Activated T-cell treated with anti-CD3 and anti-CD28 coated beads, Interleukin-2, amount 50 U/mL, for 24 hours (primary cell): ENCODE data around the gene ANAPC4.

Source experiments
- DNase-seq: peaks from one replicate; pipeline ENCODE4 v3.0.0-alpha.2; 2020
- H3K27ac Mint-ChIP-seq: 2 replicates; pipeline ENCODE4 v1.8.0; 2020; ENCODE audit warnings: mild to moderate bottlenecking, mixed read lengths
- H3K27me3 Mint-ChIP-seq: 2 replicates; pipeline ENCODE4 v1.8.0; 2020; ENCODE audit warnings: mixed read lengths
- H3K36me3 Mint-ChIP-seq: 2 replicates; pipeline ENCODE4 v1.8.0; 2020; ENCODE audit warnings: low read depth, mixed read lengths
- H3K4me1 Mint-ChIP-seq: 2 replicates; pipeline ENCODE4 v1.8.0; 2020; ENCODE audit warnings: low read depth, mixed read lengths
- H3K4me3 Mint-ChIP-seq: 2 replicates; pipeline ENCODE4 v1.8.0; 2020; ENCODE audit warnings: mild to moderate bottlenecking, moderate library complexity, mixed read lengths
- H3K9me3 Mint-ChIP-seq: 2 replicates; pipeline ENCODE4 v1.8.0; 2020; ENCODE audit warnings: mixed read lengths

The ANAPC4 gene

DNA sequence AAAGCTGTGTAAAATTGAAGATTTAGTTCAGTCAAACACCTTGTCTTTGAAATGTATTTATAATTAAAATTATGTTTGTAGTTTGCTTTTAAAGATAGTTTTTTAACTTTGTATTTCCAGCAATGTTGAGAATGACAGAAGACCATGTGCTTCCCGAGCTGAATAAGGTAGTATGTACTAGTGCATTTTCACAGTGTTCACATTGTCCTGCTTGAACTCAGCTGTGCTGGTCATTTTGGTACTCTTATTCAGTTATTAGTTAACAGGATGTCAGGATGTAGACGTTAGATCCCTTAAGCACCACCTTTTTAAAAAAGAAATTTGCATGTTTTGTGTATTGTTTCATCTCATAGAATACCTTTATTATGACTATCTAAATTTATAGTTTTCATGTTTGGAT, 28.4 kb downstream of the ANAPC4 start:
- H3K4me1 Mint-ChIP-seq: no peaks in the 10 kb centered on the region
- no peak overlapping the region for H3K27ac Mint-ChIP-seq
- DNase-seq: no peak
- peaks cover 94% of the 10 kb centered on the region for H3K36me3 Mint-ChIP-seq
- no peaks in the 10 kb centered on the region for H3K27me3 Mint-ChIP-seq
- no peak overlapping the region for H3K4me3 Mint-ChIP-seq
- no peaks in the 10 kb centered on the region for H3K9me3 Mint-ChIP-seq

DNA sequence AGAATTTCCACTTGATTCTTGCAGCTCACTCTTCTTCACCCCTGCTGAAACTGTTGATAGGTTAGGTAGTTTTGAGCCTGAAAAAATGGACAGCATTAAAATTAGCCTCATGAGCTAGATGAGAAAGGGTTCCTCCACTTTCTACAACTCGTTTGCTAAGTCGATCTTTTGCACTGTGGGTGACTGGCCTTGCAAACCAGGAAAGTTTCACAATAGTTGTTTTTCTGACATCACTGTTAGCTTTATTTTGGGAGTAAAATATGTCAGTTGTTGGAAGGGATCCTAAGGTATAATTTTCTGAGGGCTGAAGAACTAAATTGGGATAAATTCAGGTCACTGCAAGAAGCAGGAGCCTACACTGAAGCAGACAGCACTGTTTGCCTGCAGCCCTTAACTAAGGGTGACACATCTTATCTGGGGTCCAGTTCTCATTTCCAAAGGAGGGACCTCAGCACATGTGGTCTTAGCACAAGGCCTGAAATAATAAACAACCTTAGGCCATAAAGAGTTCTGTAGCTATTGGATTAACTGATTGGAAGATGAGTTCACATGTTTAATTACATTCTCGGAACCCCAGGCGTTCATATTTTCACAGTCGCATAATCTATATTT, 29.1 kb downstream of the ANAPC4 start:
- Mint-ChIP-seq H3K9me3 (no peaks in the 10 kb centered on the region), H3K36me3 (peaks cover 94% of the 10 kb centered on the region), H3K27me3 (no peaks in the 10 kb centered on the region), H3K4me1 (no peaks in the 10 kb centered on the region), H3K4me3 (no peak overlapping the region), H3K27ac (no peak overlapping the region)
- no peak for DNase-seq

DNA sequence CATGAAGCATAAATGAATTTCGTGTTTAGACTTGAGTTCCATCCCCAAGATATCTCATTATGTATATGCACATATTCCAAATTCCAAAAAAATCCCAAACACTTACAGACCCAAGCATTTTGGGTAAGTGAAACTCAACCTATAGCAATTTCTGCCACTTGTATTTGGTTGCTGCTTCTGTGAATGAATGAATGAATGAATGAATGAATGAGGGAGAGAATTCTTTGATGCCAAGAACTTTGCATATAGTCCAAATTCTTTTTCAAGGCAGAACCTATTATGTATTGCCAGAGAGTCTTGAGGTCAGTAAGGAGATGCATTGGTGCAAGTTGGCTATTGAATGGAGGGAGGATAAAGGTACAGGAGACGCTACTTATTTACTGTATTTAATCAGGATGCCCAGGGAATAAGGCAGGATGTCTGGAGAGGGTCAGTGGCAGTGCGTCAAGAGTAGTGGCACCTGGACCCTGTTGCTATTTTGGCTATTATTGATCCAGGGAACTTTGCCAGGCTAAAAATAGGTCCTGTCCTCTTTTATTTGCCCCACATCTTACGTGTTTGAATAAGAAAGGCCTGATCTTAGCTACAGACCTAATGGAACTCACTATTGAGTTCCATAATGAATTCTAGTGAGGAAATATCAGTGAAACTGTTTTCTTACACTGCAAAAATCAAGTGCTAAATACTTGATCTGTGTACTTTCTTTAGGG, 33.9 kb downstream of the ANAPC4 start:
- no peaks in the 10 kb centered on the region for H3K9me3 Mint-ChIP-seq
- no peak overlapping the region for H3K4me3 Mint-ChIP-seq
- H3K4me1 Mint-ChIP-seq: no peaks in the 10 kb centered on the region
- no peak for DNase-seq
- H3K36me3 Mint-ChIP-seq: peaks cover 95% of the 10 kb centered on the region
- H3K27me3 Mint-ChIP-seq: no peaks in the 10 kb centered on the region
- H3K27ac Mint-ChIP-seq: no peak overlapping the region

DNA sequence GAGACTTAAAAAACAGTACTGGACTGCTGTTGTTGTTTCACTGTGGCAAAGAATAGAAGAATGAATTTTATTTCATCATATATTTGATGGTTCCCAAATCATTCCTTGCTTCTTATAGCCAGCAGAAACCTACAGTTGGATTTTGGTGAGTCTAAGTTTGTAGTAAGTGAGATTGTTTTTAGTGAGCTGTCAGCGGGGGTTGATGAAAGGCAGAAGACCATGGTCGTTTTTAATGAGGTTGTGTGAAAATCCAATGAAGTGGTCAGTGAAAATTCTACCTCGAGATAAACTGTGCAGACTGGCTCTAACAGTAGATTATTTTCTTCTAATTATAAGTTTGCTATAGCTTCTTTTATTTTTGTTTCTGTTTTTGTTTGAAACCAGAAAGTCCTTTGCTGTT, 36.2 kb downstream of the ANAPC4 start:
- no peaks in the 10 kb centered on the region for H3K9me3 Mint-ChIP-seq
- no peaks in the 10 kb centered on the region for H3K27me3 Mint-ChIP-seq
- H3K4me3 Mint-ChIP-seq: no peak overlapping the region
- peaks cover 97% of the 10 kb centered on the region for H3K36me3 Mint-ChIP-seq
- H3K4me1 Mint-ChIP-seq: no peaks in the 10 kb centered on the region
- no peak for DNase-seq
- H3K27ac Mint-ChIP-seq: no peak overlapping the region

DNA sequence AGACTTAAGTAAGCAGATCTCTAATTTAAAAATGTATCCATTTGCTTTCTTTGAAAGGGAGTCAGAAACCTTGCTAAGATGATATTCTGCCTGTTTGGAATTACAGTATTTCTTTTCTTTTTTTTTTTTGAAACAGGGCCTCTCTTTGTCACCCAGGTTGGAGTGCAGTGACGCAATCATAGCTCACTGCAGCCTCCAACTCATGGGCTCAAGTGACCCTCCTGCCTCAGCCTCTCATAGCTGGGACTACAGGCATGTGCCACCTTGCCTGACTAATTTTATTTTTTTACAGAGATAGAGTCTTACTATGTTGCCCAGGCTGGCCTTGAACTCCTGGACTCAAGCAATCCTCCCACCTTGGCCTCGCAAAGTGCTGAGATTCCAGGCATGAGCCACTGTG, 40.0 kb downstream of the ANAPC4 start:
- no peak for DNase-seq
- peaks cover 93% of the 10 kb centered on the region for H3K36me3 Mint-ChIP-seq
- no peaks in the 10 kb centered on the region for H3K27me3 Mint-ChIP-seq
- peaks cover 6% of the 10 kb centered on the region for H3K4me1 Mint-ChIP-seq
- peak overlapping the region; percentile 22 for H3K27ac Mint-ChIP-seq
- H3K4me3 Mint-ChIP-seq: no peak overlapping the region
- no peaks in the 10 kb centered on the region for H3K9me3 Mint-ChIP-seq

DNA sequence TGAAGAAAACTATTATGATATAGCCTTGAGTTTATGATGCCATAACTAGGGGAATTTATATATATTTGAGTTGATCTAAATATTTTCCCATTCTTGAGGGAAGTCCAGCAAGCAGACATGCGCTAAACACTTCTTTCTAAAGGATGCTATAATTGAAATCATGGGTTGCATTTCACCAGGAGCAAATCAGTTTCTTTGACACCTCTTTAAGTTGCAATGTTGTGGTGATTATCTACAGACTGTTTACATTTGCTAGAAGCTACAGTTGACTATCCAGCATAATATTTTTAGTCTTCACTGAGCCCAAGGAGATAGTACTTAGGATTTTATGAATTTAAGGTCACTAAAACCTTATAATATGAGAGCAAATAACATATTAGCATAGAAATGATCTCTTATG, 43.9 kb downstream of the ANAPC4 start:
- Mint-ChIP-seq H3K9me3 (no peaks in the 10 kb centered on the region), H3K27ac (no peak overlapping the region), H3K36me3 (peaks cover 63% of the 10 kb centered on the region), H3K4me1 (peaks cover 9% of the 10 kb centered on the region), H3K27me3 (no peaks in the 10 kb centered on the region), H3K4me3 (no peak overlapping the region)
- DNase-seq: no peak

DNA sequence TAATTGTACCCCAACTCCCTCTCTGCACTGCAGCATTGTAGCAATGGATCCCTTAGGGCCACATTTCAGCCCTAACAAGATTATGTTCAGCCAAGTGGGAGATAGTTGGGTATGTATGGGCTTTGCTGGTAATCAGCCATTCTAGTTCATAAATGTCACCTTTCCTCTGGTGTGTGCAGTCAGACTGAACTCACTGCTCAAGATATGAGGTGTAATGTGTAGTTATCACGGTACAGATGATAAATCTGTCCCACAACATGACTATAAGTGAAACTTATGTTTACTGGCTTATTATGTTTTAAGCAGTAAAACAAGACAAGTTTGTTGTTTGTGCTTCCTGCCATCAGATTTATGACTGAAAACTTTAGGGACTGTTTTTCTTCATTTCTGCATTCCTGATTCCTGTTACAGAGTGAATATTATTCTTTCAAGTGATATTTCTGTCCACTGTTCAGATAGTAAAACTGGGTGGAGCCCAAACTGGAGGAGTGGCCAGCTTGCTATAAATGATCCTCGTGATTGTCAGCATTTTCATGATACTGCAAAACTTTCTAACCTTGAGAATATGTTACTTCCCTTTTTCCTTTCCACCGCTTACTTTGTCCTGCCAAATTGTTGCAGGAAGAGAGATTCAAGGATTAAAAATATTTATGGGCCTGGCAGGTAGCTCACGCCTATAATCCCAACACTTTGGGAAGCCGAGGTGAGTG, 44.9 kb downstream of the ANAPC4 start:
- H3K9me3 Mint-ChIP-seq: no peaks in the 10 kb centered on the region
- H3K27ac Mint-ChIP-seq: no peak overlapping the region
- H3K27me3 Mint-ChIP-seq: no peaks in the 10 kb centered on the region
- DNase-seq: no peak
- peaks cover 53% of the 10 kb centered on the region for H3K36me3 Mint-ChIP-seq
- no peak overlapping the region for H3K4me3 Mint-ChIP-seq
- H3K4me1 Mint-ChIP-seq: peaks cover 9% of the 10 kb centered on the region

DNA sequence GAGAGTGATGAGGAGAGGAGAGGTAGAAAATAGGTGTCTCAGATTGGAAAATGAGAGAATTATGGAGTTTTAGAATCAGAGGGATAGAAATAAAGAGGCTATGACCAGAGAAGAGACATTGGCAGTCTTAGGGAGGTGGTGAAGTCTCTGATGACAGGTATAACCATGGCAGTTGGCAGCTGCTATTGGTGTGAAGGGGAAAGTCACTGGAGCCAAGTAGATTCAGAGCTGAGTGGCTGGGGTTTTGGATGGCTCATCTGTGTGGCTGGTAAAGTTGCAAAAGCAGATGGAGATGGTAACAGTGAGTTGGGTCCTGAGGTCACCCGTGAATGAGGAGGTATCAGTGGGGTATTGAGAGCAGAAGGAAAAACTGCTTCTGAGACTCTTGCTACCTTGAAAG, 46.5 kb downstream of the ANAPC4 start:
- no peaks in the 10 kb centered on the region for H3K9me3 Mint-ChIP-seq
- no peak overlapping the region for H3K27ac Mint-ChIP-seq
- H3K4me1 Mint-ChIP-seq: peaks cover 9% of the 10 kb centered on the region
- DNase-seq: no peak
- H3K36me3 Mint-ChIP-seq: peaks cover 38% of the 10 kb centered on the region
- no peaks in the 10 kb centered on the region for H3K27me3 Mint-ChIP-seq
- H3K4me3 Mint-ChIP-seq: no peak overlapping the region

DNA sequence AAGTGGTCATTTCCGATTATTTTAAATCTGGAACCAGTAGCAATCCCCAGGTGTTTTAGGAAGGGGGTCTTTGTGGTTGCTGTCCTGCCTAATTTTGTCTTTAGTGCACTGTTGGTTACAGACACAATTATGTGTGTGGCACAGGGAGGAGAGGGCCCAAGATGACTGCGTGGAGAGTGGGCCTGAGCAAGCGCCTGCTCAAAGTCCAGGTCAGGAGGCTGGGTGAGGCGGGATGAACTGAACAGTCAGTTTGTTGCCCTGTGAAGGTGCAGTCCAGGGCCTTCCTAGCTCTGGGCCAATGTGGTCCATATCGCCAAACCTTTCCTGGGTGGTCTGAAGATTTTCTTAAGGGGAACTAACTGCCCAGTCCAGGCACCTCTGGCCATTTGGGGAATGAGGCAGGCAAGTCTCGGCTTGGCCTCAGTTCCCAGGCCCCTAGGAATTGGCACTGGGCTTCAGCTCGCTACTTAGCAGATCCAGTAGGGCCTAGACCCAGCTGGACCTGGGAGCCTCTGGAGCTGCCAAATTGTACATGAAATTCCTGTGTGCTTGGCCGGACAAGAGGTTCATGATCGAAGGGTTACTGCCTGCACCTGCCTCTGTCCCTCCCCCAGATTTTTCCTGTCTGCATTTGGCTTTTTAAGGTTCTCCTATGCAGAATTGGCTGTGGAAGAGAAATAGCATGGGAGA, 47.6 kb downstream of the ANAPC4 start:
- H3K4me3 Mint-ChIP-seq: no peak overlapping the region
- no peak for DNase-seq
- peaks cover 27% of the 10 kb centered on the region for H3K36me3 Mint-ChIP-seq
- peaks cover 9% of the 10 kb centered on the region for H3K4me1 Mint-ChIP-seq
- no peaks in the 10 kb centered on the region for H3K27me3 Mint-ChIP-seq
- no peaks in the 10 kb centered on the region for H3K9me3 Mint-ChIP-seq
- H3K27ac Mint-ChIP-seq: no peak overlapping the region

DNA sequence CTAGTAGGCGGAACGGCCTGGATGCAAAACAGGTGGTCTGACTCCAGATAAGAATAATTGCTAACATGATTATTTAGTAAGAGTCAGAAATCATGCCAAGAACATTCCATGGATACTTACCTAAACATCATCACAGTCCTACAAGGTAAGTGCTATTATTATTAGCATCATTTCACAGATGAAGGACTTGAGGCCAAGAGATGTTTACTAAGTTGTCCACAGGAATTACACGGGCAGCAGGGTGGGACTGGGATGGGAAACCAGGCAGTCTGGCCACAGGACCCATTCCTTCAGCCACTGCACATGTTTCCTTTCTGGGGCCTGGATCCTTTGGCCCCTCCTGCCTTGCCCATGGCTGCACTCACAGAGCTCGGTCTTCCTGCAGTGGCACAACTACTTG, 48.3 kb downstream of the ANAPC4 start:
- Mint-ChIP-seq H3K9me3 (no peaks in the 10 kb centered on the region), H3K27me3 (no peaks in the 10 kb centered on the region), H3K4me3 (no peak overlapping the region), H3K36me3 (peaks cover 21% of the 10 kb centered on the region), H3K27ac (no peak overlapping the region), H3K4me1 (peaks cover 9% of the 10 kb centered on the region)
- DNase-seq: no peak

DNA sequence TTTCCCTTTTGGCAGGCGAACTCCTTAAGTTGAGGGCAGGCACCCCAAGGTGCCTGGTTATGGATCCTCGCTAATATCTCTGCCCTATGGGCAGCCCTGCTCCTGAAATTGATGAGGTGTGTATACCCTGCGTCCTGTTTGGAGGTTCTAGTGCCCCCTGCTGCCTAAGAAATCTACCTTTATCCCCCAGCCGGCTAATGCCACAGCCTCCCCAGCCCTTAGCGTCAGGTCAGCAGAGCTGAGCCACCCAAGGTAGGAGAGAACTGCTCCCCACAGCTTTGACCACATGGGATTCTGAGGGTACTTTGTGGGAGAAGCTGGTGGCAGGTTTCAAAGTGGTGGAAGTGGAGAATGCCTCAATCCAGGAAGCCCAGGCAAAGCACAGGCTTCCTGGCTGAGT, 50.8 kb downstream of the ANAPC4 start:
- no peak for DNase-seq
- no peaks in the 10 kb centered on the region for H3K4me1 Mint-ChIP-seq
- H3K4me3 Mint-ChIP-seq: no peak overlapping the region
- no peak overlapping the region for H3K27ac Mint-ChIP-seq
- H3K27me3 Mint-ChIP-seq: no peaks in the 10 kb centered on the region
- peaks cover under 1% of the 10 kb centered on the region for H3K36me3 Mint-ChIP-seq
- H3K9me3 Mint-ChIP-seq: no peaks in the 10 kb centered on the region

DNA sequence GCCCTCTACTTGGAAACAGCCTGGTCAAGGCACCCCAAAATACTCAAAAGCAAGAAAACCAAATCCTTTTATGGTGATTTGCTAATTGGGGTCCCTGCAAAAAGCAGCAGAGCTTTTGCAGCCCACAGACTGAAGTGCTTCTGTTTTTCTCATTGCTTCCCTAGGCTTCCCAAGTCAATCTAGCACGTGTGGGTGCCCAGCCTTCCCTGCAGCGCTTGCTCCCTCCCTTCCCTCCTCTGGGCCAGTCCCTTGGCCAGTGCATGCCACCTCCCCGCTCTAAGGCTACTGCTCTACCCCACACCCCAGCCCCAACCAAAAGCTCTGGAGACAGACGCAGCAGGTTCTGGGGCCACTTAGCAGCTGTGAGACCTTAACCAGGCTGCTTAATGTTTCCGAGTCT, 53.6 kb downstream of the ANAPC4 start:
- Mint-ChIP-seq H3K27ac (no peak overlapping the region), H3K9me3 (no peaks in the 10 kb centered on the region), H3K4me3 (no peak overlapping the region), H3K36me3 (no peaks in the 10 kb centered on the region), H3K4me1 (no peaks in the 10 kb centered on the region), H3K27me3 (no peaks in the 10 kb centered on the region)
- no peak for DNase-seq

DNA sequence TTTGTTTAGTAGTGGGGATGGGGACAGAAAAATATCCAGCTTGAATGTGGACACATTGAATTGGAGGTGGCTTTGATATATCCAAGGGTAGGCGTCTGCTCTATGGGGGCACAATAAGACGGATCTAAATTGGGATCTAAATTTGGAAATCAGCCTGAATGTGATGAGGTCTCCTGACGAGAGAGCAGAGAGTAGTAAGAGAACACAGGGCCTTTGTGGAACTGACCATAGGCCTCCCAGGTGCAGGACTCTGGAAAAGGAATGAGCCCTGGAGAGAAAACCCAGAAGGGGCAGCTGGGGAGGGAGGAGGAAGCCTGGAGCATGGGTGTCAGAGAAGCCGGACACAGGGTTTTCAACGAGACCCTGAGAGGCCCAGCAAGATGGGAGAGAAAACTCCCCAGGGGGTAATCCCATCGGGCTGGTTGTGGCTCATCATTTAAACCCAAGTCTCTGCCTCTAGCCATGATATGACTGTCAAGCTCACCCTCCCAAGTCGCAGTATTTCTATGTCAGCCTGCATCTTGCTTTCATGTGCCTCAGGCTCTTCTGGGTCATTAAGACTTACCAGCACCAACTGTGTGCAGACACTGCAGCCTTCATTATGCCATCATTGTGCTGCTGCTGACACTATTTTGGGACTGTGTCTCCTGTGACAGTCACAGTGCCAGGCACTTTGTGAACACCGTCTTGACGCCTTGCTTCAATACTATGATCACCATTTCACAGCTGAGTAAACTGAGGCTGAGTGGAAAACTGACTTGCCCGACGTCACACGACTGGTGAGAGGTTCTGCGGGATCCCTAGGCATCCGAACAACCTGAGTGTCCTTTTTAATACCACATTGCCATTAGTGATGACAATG, 57.1 kb downstream of the ANAPC4 start:
- no peak for DNase-seq
- Mint-ChIP-seq H3K27me3 (no peaks in the 10 kb centered on the region), H3K4me3 (no peak overlapping the region), H3K9me3 (no peaks in the 10 kb centered on the region), H3K4me1 (no peaks in the 10 kb centered on the region), H3K27ac (no peak overlapping the region), H3K36me3 (no peaks in the 10 kb centered on the region)

DNA sequence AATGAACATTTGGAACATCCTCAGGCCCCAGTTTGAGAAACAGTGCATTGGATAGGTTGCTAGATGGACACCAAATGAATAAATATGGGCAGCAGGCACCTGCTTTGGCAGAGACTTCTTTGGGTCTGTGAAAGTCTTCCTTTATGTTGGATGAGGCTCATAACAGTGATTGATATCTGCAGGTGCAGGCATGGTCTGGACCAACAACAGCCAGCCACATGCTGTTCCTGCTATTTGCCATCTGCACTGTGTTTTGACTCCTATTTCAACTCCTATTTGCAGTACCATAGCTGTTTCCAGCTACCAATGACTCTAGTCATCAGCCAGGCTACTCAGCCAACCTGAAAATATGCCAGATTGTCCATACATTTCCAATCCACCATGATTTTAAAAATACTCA, 60.9 kb downstream of the ANAPC4 start:
- H3K9me3 Mint-ChIP-seq: no peaks in the 10 kb centered on the region
- no peaks in the 10 kb centered on the region for H3K36me3 Mint-ChIP-seq
- no peaks in the 10 kb centered on the region for H3K4me1 Mint-ChIP-seq
- DNase-seq: no peak
- H3K4me3 Mint-ChIP-seq: no peak overlapping the region
- H3K27me3 Mint-ChIP-seq: no peaks in the 10 kb centered on the region
- H3K27ac Mint-ChIP-seq: no peak overlapping the region
